PFSK-1 (cell line): ENCODE data around the gene MRPL27.

Experiments
- FOXP2 ChIP-seq: optimal IDR thresholded peaks from 2 replicates; pipeline ENCODE3; 2011; ENCODE audit warnings: borderline replicate concordance, control low read depth, inconsistent platforms; ENCODE audit not compliant: insufficient read depth; ENCODE audit errors: extremely low read length, extremely low read depth
- POLR2AphosphoS5 ChIP-seq: IDR thresholded peaks from 2 replicates; pipeline ENCODE4 v1.6.1; 2012; ENCODE audit warnings: low read depth, mild to moderate bottlenecking, control low read depth, low read length, moderate library complexity
- SIN3A ChIP-seq: IDR thresholded peaks from 2 replicates; pipeline ENCODE4 v1.6.1; 2012; ENCODE audit warnings: mild to moderate bottlenecking, low read length, moderate library complexity, borderline replicate concordance; ENCODE audit not compliant: insufficient read depth
- TAF1 ChIP-seq: IDR thresholded peaks from 2 replicates; pipeline ENCODE4 v1.6.1; 2012; ENCODE audit warnings: low read length, control low read depth, borderline replicate concordance; ENCODE audit not compliant: insufficient read depth
- TF ChIP-seq, protein P1 (sequence below), 2 experiments: IDR thresholded peaks; 2 replicates each; pipeline versions ENCODE4 v1.6.1 to v1.8.0; 2011 to 2012; ENCODE audit warnings: low read depth in 2 of 2, low read length in 2 of 2, control low read depth in 1 of 2, inconsistent platforms in 1 of 2, mild to moderate bottlenecking in 1 of 2, moderate library complexity in 1 of 2; ENCODE audit not compliant: insufficient read depth in 1 of 2

MRPL27 gene

DNA sequence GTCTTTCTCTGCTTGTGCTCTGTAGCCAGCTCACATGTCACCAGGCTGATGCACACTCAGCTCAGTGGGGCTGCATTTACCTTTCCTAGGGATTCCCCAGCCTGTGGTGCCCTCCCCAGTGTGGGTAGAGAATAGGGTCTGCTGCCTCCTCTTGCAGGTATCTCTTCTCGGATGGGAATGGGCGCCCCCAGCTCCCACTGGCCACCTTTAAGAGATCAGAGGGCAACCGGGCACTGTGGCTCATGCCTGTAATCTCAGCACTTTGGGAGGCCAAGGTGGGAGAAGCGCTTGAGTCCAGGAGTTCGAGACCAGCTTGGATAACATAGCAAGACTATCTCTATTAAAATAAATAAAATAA lies 23.8 kb downstream of the MRPL27 start:
- TF ChIP-seq FOXP2 (no peak), TAF1 (no peak), POLR2AphosphoS5 (no peak), SIN3A (no peak)
- TF ChIP-seq, protein P1, sequence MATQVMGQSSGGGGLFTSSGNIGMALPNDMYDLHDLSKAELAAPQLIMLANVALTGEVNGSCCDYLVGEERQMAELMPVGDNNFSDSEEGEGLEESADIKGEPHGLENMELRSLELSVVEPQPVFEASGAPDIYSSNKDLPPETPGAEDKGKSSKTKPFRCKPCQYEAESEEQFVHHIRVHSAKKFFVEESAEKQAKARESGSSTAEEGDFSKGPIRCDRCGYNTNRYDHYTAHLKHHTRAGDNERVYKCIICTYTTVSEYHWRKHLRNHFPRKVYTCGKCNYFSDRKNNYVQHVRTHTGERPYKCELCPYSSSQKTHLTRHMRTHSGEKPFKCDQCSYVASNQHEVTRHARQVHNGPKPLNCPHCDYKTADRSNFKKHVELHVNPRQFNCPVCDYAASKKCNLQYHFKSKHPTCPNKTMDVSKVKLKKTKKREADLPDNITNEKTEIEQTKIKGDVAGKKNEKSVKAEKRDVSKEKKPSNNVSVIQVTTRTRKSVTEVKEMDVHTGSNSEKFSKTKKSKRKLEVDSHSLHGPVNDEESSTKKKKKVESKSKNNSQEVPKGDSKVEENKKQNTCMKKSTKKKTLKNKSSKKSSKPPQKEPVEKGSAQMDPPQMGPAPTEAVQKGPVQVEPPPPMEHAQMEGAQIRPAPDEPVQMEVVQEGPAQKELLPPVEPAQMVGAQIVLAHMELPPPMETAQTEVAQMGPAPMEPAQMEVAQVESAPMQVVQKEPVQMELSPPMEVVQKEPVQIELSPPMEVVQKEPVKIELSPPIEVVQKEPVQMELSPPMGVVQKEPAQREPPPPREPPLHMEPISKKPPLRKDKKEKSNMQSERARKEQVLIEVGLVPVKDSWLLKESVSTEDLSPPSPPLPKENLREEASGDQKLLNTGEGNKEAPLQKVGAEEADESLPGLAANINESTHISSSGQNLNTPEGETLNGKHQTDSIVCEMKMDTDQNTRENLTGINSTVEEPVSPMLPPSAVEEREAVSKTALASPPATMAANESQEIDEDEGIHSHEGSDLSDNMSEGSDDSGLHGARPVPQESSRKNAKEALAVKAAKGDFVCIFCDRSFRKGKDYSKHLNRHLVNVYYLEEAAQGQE (IDR thresholded peaks at IDR 0.05; ENCODE audit: insufficient read depth in 1 of 2, low read depth in 2 of 2, low read length in 2 of 2) = no peak

DNA sequence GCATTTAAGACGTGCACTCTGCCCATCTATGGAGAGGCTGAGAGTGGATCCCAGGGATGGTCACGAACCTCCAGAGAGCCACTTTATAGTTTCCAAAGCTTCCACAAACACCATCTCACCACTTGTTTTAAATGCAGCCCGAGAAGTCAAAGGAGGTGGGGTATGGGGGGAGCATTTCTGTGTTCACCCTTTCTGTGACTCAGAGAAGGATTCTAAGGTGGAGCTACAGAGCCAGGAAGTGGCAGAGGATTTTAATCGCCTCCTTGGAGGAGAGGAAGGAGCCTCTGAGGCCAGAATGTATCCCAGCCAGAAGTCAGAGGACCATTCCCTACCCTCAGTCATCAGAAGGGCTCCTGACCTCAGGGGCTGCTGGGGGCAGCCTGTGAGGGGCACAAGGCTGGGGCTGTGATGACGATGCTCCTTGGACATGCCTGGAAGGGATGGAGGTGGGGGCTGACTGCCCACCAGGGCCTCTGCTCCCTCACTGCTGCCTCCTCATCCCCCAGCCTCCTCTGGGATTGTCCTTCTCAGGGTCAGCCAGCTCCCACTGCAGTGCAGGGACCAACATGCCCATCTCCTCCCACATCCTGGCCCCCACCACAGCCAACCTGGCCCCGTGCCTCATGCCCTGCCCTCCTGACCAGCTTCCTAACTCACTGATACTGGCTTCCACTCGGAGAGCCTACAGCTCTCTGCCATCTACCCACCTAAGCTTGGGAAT lies 24.3 kb downstream of the MRPL27 start:
- TF ChIP-seq FOXP2 (no peak), POLR2AphosphoS5 (no peak), SIN3A (no peak), TAF1 (no peak)
- TF ChIP-seq, protein P1 (IDR thresholded peaks at IDR 0.05; ENCODE audit: insufficient read depth in 1 of 2, low read depth in 2 of 2, low read length in 2 of 2) = no peak

DNA sequence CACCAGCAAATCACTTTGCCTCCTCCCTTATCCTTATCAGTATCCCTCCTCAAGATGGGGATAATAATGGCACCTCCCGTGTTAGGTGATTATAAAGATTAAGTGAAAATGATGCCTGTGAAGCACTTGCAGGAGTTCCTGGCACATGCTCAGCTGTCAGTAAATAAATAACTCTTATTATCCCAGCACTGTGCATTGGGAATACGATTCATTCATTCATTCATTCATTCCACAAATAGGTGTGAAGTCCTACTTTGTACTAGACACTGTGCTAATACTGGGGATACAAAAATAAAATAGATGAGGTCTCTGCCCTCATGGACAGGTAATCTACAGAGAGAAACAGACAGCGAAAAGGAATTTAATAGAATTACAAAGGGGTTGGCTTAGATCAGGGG lies 25.1 kb downstream of the MRPL27 start:
- TF ChIP-seq TAF1 (no peak), SIN3A (no peak), POLR2AphosphoS5 (no peak), FOXP2 (no peak)
- TF ChIP-seq, protein P1 (IDR thresholded peaks at IDR 0.05; ENCODE audit: insufficient read depth in 1 of 2, low read depth in 2 of 2, low read length in 2 of 2) = no peak

DNA sequence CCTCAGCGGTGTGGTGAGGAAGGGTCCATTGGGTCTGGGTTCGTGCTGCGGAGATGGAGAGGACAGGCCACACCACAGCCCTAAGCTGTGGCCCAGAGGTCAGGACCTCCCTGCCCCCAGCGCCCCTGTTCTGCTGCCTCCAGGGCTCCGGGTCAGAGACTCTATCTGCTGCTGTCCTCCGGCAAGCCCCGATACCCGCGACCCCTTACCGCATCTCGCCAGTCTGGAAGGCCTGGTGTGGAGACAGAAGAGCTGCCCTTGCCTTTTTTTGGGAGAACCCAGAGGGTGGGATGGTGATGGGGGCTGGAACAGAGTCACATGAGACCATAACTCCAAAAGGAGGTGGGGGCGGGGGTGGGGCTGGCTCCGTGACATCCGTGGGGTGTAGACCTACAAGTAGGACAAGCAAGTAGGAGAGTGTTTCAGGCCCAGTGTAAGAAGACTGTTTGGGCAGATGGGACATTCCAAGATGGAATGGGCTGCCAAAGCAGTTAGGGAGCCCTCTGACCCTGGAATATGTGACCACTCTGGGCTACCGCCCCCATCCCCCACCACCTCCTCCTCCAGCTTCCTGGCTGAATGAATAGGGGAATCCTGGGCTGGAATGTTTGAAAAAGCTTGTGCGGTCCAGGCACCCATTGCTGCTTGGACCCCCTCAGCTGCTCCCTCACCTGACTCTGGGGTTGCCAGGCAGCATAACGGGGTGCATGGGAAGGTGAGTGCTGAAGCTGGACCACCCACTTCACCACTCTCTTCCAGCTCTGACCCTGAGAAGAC lies 25.7 kb downstream of the MRPL27 start:
- TF ChIP-seq SIN3A (no peak), TAF1 (no peak), FOXP2 (no peak), POLR2AphosphoS5 (no peak)
- TF ChIP-seq, protein P1 (IDR thresholded peaks at IDR 0.05; ENCODE audit: insufficient read depth in 1 of 2, low read depth in 2 of 2, low read length in 2 of 2) = no peak
